Measurements from ENCODE around the gene ENTHD1. TPM values are rescaled to one million over a fixed set of nuclear protein-coding genes. Genes with fewer than 3 reads are reported as not detected.
"Not testable (repeated sequence)": the region's sequence is repeated elsewhere in the genome, so short reads cannot be mapped to it uniquely, and the experiment has no call there.

ENTHD1 gene
- total RNA-seq, 1 experiment from 2014 or later, result not detected

DNA sequence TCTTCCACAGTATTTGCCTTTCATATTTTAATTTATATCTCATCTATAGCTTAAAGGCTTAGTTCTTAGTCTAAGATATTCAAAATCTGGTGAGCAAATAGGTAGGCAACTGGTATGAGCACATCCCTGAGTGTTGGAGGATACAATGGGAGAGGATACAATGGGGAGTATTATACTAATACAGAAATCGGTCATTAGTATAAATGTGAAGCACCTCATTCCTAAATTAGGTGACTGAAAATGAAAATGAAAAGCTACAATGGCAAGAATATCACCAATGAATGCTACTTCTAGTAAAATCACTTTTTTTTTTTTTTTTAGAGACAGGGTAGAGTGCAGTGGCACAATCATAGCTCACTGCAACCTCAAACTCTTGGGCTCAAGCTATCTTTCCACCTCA, 21.0 kb downstream of the ENTHD1 start:
- in situ Hi-C loops (cut with HindIII; ENCODE audit: low pct_unique_long_range_greater_than_20kb, low sequenced_read_pairs), result no loop called here

DNA sequence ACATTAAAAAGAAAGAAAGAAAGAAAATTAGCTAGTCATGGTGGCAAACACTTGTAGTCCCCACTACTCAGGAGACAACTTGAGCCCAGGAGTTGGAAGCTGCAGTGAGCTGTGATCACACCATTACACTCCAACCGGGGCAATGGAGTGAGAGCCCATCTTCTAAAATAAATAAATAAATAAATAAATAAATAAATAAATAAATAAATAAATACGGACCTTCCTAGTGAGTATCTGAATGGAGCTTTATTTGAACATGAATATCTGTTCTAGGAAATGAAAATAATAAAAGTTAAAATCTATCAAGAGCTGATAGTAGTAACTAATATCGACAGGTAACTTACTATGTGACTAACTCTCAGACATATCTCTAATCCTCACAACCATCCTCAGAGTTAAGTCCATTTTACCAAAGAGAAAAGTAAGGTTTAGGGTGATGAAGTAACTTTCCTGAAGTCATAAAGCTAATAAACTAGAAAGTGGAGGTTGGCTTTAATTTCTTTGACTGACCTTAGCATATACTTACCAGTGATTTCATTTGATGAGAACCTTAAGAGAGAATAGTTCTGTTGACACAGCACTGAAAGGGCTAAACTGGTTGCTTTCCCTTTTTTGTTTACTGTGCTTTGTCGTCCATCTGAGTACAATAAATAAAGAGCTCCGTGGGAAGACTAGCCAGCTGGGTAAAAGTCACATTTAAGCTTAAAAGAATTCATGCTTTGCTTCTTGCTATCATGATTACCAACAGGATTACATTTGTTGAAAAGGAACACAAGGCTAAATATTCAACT, 22.4 kb downstream of the ENTHD1 start:
- DNase-seq (ENCODE audit: low read depth), result no peak
- in situ Hi-C loops (cut with HindIII; ENCODE audit: low pct_unique_long_range_greater_than_20kb, low sequenced_read_pairs), result no loop called here

More for the DNA sequence above, 21.0 kb downstream of the ENTHD1 start:
- no peak for DNase-seq (ENCODE audit: low read depth)

DNA sequence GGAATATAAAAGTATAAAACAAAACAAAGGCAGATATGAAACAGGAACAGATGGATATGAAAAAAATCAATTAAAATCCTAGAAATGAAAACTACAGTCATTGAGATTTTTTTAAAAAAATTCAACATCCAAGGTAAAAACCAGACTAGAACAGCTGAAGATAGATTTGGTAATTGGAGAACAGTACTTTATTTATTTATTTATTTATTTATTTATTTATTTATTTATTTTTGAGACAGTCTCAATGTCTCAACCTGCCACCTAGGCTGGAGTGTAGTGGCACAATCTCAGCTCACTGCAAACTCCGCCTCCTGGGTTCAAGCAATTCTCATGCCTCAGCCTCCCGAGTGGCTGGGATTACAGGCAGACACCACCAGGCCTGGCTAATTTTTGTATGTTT, 23.8 kb downstream of the ENTHD1 start:
- DNase-seq (ENCODE audit: low read depth); in situ Hi-C loops (cut with HindIII; ENCODE audit: low pct_unique_long_range_greater_than_20kb, low sequenced_read_pairs): not testable (repeated sequence)

DNA sequence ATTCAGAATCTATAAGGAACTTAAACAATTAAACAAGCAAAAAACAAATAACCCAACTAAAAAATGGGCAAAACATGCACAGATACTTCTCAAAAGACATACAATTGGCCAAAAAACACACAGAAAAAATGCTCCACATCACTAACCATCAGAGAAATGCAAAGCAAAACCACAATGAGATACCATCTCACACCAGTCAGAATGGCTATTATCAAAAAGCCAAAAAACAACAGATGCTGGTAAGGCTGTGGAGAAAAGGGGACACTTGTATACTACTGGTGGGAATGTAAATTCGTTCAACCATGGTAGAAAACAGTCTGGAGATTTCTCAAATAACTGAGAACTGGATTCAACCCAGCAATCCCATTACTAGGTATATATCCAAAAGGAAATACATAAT, 24.8 kb downstream of the ENTHD1 start:
- in situ Hi-C loops (cut with HindIII; ENCODE audit: low pct_unique_long_range_greater_than_20kb, low sequenced_read_pairs), result no loop called here
- DNase-seq (ENCODE audit: low read depth), result no peak

DNA sequence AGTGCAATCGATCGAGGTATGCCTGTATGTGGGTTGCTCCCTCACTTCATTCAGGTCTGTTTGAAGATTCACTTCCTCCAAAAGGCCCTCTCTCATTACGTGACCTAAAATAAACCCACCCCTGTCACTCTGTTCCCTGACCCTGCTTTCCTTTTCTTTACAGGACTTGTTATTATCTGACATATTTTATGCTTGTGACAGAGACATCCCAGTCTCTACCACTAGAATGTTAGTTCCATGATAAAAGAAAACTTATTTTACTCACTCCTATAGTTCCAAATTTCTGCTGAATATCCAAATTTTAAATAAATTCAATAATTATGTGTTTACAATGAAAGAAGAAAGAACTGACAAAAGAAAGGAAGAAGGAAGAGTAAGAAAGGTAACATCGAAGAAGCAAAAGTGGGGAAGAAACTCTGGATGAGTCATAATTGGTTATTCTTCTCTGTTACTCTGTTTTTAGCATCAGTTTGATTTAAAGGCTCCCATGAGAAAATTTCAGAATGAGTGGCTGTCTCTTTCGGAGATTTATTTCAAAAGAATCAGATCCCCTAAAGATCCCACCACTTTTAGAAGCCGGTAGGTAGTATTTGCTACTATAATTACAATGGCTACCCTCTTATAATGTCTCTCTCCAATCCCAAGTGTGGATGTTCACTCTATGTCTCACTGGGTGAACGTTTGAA, 33.5 kb downstream of the ENTHD1 start:
- in situ Hi-C loops (cut with HindIII; ENCODE audit: low pct_unique_long_range_greater_than_20kb, low sequenced_read_pairs), result no loop called here

DNA sequence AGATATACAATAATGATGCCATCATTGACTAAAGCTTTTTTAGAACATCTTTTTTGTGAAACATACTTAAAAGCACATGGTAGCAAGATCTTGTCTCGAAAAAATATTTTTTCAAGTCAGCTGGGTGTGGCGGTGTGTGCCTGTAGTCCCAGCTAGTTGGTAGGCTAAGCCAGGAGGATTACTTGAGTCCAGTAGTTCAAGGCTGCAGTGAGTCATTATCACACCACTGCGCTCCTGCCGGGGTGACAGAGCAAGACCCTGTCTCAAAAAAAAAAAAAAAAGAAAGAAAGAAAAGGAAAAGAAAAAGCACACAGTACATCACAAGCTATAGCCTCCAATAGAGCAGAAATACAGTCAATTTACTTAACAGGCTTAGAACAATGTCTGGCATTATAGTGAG, 37.0 kb downstream of the ENTHD1 start:
- in situ Hi-C loops (cut with HindIII; ENCODE audit: low pct_unique_long_range_greater_than_20kb, low sequenced_read_pairs), result no loop called here
- no peak for DNase-seq (ENCODE audit: low read depth)

More for the DNA sequence above, 33.5 kb downstream of the ENTHD1 start:
- DNase-seq (ENCODE audit: low read depth), result no peak

DNA sequence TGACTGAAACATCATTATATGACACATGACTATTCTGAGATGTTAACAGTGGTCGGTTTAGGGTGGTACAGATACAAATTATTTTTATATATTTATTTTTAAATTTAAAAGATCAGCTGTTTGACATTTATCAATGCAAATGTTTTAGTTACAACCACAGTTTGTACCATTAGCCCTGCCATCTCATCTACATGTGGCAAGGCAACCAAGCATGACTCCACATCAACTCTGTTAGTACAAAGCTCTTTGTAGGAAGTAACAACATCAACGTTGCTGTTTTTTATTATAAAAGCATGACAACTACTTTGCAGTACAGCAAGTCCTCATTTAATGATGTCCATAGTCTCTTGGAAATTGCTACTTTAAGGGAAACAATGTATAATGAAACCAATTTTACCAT, 40.8 kb downstream of the ENTHD1 start:
- in situ Hi-C loops (cut with HindIII; ENCODE audit: low pct_unique_long_range_greater_than_20kb, low sequenced_read_pairs), result no loop called here
- DNase-seq (ENCODE audit: low read depth), result no peak

DNA sequence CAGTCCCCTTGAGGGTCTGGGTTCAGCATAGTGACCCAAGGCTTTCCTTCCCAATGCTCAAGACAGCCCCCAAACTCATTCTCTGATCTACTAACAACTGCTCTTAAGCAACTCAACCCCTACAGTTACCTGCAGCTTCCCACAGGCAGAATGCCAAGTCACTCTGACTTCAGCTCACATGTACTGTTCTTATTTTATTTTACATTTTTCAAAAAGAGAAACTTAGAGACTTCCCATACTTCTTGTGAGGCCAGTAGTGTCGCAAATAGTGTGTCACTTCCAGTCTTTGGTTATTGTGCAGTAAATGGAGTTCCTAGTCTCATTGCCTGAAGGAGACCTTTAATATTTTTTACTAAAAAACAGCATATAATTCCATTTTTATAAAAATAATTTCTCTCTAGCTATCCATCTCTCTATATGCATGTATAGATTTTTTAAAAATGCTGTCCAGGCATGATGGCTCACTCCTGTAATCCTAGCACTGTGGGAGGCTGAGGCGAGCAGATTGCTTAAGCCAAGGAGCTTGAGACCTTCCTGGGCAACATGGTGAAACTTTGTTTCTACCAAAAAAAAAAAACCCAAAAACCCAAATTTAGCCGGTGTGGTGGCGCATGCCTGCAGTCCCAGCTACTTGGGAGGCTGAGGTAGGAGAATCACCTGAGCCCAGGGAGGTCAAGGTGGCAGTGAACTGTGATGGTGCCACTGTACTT, 41.8 kb downstream of the ENTHD1 start:
- no peak for DNase-seq (ENCODE audit: low read depth)
- in situ Hi-C loops (cut with HindIII; ENCODE audit: low pct_unique_long_range_greater_than_20kb, low sequenced_read_pairs), result no loop called here

DNA sequence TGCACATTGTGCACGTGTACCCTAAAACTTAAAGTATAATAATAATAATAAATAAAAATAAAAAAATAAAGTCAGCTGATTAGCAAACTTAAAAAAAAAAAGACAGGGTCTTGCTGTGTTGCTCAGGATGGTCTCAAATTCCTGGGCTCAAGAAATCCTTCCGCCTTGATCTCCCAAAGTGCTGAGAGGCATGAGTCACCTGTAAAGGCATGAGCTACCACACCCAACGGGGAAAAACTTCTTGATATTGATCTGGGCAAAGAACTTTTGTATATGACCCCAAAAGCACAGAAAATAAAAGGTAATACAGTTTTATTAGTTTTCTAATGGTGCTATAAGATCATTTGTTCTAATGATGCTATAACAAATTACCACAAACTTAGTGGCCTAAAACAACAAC, 46.1 kb downstream of the ENTHD1 start:
- in situ Hi-C loops (cut with HindIII; ENCODE audit: low pct_unique_long_range_greater_than_20kb, low sequenced_read_pairs), result no loop called here
- DNase-seq (ENCODE audit: low read depth), result no peak

DNA sequence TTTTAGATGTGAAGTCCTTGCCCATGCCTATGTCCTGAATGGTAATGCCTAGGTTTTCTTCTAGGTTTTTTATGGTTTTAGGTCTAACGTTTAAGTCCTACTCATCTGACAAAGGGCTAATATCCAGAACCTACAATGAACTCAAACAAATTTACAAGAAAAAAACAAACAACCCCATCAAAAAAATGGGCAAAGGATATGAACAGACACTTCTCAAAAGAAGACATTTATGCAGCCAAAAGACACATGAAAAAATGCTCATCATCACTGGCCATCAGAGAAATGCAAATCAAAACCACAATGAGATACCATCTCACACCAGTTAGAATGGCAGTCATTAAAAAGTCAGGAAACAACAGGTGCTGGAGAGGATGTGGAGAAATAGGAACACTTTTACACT, 47.0 kb downstream of the ENTHD1 start:
- in situ Hi-C loops (cut with HindIII; ENCODE audit: low pct_unique_long_range_greater_than_20kb, low sequenced_read_pairs); DNase-seq (ENCODE audit: low read depth): not testable (repeated sequence)

DNA sequence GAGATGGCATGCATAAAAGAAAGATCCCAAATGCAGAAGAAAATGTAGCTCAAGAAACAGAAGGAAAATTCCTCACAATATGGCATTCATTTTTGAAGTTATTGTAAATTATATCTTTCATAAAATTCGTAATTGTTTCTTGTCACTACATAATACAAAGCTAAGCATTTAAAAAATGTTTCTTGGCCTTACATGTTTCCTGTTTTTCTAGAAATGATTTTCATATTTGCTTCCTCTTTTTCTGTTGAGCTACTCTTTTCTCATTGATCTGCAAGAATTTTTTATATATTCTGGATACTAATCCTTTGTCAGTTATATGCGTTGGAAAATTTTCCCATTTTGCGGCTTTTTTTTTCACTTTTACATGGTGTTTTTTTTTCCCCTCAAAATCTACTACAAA, 48.0 kb downstream of the ENTHD1 start:
- no peak for DNase-seq (ENCODE audit: low read depth)
- in situ Hi-C loops (cut with HindIII; ENCODE audit: low pct_unique_long_range_greater_than_20kb, low sequenced_read_pairs), result no loop called here

DNA sequence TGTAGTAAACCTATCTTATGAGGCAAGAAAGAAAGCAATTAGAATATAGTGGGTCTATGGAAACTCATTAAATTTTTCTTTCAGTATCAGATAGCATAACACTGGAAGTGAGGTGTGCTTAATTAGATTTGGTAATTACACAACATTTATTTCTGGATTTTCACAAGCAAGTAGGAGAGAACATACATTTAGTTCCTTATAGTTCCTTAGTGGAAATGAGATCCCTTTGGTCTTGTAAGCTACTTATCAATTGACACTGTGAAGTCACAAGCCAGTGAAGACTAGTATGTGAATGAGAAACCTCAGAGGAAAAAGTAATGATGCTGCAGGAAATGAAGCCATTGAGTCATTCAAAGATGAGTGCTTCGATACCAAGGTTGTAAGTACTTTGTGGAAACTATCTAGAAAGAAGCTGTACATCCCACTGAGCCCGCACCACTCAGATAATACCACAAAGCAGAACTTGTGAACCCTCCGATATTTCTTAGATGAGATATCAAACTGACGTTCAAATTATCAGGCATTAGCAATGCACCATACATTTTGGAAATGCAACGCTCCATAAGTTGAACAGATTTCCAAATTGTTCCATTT, 53.5 kb downstream of the ENTHD1 start:
- DNase-seq (ENCODE audit: low read depth), result no peak
- in situ Hi-C loops (cut with HindIII; ENCODE audit: low pct_unique_long_range_greater_than_20kb, low sequenced_read_pairs), result no loop called here

DNA sequence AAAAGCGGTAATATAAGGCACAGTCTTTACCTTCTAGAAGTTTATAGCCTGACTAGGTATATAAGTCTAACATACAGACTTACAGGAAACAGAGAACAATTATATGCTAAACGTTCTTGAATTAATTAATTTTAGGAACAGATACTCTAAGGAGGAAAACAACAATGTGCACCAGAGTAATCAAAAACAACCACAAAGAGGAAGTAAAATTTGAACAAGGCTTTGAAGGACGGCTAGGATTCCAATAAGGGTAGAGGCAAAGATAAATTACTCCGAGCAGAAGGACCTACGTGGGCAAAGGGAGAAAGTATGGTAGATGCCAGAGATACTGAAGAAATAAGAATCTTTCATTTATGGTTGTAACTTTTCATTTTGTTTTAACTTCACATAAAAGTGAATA, 54.4 kb downstream of the ENTHD1 start:
- no peak for DNase-seq (ENCODE audit: low read depth)
- in situ Hi-C loops (cut with HindIII; ENCODE audit: low pct_unique_long_range_greater_than_20kb, low sequenced_read_pairs), result no loop called here

DNA sequence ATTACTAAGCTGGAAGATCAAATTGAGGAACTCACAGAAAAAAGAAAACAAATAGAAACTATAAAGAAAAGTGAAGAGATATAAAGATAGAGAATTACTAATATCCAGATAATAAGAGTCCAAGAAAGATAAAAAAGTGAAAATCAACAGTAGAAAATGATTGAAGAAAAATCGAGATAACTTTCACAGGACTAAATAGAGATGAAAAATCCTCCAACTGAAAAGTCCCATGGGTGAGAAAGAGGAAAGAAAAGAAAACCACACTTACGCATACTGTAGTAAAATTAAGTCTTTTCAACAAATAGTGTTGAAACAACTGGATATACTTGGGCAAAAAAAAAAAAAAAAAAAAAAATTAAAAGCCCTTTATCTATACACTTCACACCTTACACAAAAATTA, 60.0 kb downstream of the ENTHD1 start:
- DNase-seq (ENCODE audit: low read depth), result no peak
- in situ Hi-C loops (cut with HindIII; ENCODE audit: low pct_unique_long_range_greater_than_20kb, low sequenced_read_pairs), result no loop called here

DNA sequence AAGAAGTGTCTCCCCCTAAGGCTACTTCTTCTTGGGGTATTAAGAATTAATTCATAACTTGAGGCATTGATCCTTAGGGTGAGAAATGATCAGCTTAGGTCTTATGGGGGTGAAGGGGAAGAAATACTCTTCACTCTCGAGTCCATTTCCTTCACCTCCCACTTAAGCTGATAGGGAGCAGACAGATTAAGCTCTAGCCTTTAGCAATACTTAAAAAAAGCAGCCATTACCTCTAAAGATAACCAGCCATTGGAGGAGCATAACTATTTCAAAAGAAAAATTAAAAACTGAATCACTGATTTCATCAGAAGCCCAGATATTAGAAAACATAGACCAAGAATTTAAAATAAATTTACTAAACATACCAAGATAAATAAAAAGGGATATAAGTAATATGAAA, 60.5 kb downstream of the ENTHD1 start:
- DNase-seq (ENCODE audit: low read depth), result no peak
- in situ Hi-C loops (cut with HindIII; ENCODE audit: low pct_unique_long_range_greater_than_20kb, low sequenced_read_pairs), result no loop called here

DNA sequence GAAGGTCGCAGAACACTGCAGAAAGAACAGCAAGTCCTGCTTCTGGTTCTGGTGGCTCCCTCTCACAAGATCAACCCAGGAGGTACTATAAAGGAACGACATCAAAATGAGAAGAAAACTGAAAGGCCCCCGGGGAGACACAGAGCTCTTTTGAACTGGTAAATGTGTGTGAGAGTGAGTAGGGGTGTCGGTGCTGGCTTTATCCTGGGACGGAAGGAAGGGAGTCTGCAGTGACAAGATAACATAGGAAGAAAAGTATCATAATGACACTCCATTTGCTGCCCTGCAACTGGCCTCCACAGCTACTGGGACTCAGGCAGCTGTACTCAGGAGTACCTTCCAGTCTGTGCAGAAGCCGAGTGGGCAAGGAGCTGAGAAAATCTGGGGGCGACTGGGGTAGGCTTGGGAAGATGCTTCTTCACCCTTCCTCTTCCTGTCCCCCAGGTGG, 60.9 kb downstream of the ENTHD1 start:
- in situ Hi-C loops (cut with HindIII; ENCODE audit: low pct_unique_long_range_greater_than_20kb, low sequenced_read_pairs), result no loop called here
- no peak for DNase-seq (ENCODE audit: low read depth)

DNA sequence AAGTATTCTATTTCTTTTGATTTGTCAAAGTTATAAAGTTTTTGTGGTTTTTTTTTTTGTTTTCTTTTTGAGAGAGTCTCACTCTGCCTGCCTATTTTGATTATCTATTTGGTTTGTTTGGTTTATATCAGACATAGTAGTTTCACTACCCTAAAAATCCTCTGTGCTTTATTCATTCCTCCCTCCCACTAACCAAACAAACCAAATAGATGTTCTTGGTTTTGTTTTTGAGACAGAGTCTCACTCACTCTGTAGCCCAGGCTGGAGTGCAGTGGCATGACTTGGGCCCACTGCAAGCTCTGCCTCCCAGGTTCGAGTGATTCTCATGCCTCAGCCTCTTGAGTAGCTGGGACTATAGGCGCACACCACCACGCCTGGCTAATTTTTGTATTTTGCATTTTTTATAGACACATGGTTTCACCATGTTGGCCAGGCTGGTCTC, 67.9 kb downstream of the ENTHD1 start:
- in situ Hi-C loops (cut with HindIII; ENCODE audit: low pct_unique_long_range_greater_than_20kb, low sequenced_read_pairs), result no loop called here
- DNase-seq (ENCODE audit: low read depth), result no peak

DNA sequence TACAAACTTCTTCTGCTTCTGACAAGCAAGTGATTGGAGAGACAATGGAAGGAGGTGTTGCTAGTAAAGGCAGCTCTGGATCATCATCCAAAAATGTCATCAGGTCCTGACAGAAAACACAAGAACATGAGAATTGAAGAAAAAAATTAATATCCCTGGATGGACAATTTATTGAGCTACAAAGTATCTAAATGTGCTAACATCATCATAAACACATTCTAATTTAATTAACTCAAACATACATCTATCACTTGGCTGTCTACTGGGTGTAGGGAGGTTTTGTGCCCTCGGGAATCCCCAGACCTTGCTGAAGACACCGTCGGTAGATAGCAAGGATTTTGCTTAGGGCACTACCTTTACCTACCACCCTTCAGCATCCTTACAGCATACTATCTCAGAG, 72.6 kb downstream of the ENTHD1 start:
- in situ Hi-C loops (cut with HindIII; ENCODE audit: low pct_unique_long_range_greater_than_20kb, low sequenced_read_pairs), result no loop called here
- DNase-seq (ENCODE audit: low read depth), result no peak

DNA sequence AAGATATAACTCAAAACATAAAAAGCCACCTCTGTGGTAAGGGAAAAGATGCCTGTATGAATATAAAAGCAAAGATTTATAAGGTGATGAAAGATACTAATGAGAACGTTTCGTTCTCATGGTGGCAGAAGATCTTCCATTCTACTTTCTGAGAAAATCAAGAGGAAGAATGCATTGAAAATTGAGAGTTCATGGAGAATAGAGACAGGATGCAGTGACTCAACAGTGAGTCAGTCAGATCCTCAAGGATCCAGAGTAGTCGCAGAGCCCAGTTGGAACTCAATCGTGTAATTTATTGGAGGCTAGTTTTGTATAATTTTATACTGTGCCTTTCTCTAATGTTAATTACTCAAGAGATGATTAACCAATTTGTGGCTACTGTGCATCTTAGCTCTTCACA, 73.3 kb downstream of the ENTHD1 start:
- DNase-seq (ENCODE audit: low read depth), result peak; percentile 33
- in situ Hi-C loops (cut with HindIII; ENCODE audit: low pct_unique_long_range_greater_than_20kb, low sequenced_read_pairs), result no loop called here

Data from Caki2 (cell line).